Measurements from ENCODE around the gene SRRM5.
A peak's percentile ranks its signal among the peaks of the same experiment; 100 is the strongest.
"Not testable (repeated sequence)": the region's sequence is repeated elsewhere in the genome, so short reads cannot be mapped to it uniquely, and the experiment has no call there.

The SRRM5 gene

GRCh38 chr19:43636121-43636683 is 24.3 kb downstream of the SRRM5 start:
- DNase-seq (ENCODE audit: low read depth in 4 of 4, low spot score in 1 of 4) = no peak

- DNase-seq (ENCODE audit: low read depth in 4 of 4, low spot score in 1 of 4) = no peak
Observed at GRCh38 chr19:43638214-43638994, 26.5 kb downstream of the SRRM5 start.

- no peak for DNase-seq (ENCODE audit: low read depth in 4 of 4, low spot score in 1 of 4)
Observed at GRCh38 chr19:43638995-43639518, 27.2 kb downstream of the SRRM5 start.

GRCh38 chr19:43639519-43640423 is 27.9 kb downstream of the SRRM5 start, which contains the start of gene CADM4:
TSS of gene CADM4 (minus strand) at chr19:43639850. CDS start at chr19:43639790, 60 bp downstream.
- DNase-seq (ENCODE audit: low read depth in 4 of 4, low spot score in 1 of 4) = peak in 3 of 4 experiments; percentile 7 to 44 (median 19)

DNA sequence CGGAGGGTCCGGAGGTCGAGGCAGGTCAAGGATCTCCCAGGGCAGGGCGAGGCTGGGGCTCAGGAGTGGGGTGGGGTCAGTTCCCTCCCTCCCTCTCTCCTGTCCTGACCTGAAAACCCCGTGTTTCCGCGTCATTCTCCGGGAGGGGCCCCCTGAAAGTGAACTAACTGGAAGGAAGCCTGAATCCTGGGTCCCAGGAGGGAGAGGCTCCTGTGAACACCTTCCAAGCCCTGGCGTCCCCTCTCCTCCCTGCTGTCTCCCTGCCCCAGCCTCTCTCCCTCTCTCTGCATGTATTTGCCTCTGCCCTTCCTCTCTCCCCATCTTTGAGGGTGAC is 28.5 kb downstream of the SRRM5 start:
- DNase-seq (ENCODE audit: low read depth in 4 of 4, low spot score in 1 of 4) = no peak

DNA sequence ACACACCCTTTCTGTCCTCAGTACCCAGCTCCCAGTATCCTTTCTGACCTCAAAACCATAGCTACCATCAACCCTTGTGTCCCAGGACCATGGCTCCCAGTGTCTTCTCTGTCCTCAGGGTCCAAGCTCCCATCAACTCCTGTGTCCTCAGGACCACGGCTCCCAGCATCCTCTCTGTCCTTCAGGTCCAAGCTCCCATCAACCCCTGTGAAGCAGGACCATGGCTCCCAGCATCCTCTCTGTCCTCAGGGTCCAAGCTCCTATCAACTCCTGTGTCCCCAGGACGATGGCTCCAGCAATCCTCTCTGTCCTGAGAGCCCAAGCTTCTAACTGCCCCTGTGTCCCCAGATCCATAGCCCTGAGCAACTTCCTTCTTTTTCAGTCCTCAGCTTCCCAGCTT is 29.4 kb downstream of the SRRM5 start:
- no peak for DNase-seq (ENCODE audit: low read depth in 4 of 4, low spot score in 1 of 4)

DNA sequence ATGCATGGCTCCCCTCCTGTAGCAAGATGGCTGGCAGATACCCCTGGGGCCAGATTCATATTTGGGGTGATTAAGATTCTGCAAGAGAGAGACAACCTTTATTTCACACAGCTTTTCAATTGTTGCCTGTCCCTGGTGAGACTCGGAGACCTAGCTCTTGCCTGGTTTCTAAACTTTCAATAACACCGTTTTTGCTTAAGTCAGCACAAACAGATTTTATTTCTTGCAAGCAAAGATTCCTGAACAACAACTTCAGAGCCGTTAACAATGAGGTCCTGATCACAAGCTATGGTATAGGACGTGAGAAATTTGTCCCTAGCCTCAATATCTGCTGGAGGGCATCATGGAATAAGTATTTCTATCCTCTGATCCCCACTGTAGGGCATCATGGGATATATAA is 30.6 kb downstream of the SRRM5 start:
- DNase-seq (ENCODE audit: low read depth in 4 of 4, low spot score in 1 of 4) = no peak

- no peak for DNase-seq (ENCODE audit: low read depth in 4 of 4, low spot score in 1 of 4)
Observed at GRCh38 chr19:43643326-43643725, 31.4 kb downstream of the SRRM5 start.

GRCh38 chr19:43644181-43644580 is 32.3 kb downstream of the SRRM5 start:
- no peak for DNase-seq (ENCODE audit: low read depth in 4 of 4, low spot score in 1 of 4)

DNA sequence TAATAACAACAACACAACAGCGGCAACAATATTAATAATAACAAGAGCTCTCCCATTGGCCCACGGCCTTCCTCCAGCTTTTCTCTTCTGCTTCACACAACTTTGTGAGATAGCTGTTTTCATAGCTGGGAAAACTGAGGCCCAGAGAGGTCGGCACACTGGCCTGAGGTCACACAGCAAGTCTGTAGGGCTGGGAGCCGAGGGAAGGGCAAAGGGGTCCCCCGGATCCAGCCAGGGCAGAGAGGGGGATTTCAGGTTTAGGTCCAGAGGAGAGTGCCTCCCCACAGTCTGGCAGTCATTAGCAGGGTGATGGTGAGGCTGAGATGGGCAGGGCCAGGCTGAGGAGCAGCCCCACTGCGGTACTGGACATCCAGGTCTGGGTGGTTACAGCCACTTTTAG is 36.7 kb downstream of the SRRM5 start:
- DNase-seq (ENCODE audit: low read depth in 4 of 4, low spot score in 1 of 4) = no peak

DNA sequence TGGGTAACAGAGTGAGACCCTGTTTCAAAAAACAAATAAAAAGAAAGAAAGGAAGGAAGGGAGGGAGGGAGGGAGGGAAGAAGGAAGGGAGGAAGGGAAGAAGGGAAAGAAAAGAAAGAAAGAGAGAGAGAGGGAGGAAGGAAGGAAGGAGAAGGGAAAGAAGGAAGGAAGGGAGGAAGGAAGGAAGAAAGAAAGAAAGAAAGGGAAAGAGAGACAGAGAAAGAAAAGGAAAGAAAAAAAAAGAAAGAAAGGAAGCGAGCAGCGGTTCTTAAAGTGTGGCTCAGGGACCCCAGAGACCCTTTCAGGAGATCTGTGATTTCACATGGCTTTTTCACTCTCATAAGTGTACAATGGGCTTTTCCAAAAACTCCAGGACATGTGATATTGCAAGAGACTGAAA is 37.6 kb downstream of the SRRM5 start:
- DNase-seq (ENCODE audit: low read depth in 4 of 4, low spot score in 1 of 4) = no peak

DNA sequence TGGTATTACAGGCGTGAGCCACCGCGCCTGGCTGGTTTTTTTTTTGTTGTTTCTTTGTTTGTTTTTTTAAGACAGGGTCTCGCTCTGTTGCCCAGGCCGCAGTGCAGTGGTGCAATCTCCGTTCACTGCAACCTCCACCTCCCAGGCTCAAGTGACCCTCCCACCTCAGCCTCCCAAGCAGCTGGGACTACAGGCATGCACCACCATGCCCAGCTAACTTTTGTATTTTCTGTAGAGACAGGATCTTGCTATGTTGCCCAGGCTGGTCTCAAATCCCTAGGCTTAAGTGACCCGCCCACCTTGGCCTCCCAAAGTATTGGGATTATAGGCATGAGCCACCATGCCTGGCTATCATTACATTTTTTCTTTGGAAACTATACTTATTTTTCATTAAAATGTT is 38.4 kb downstream of the SRRM5 start:
- not testable (repeated sequence) for DNase-seq (ENCODE audit: low read depth in 4 of 4, low spot score in 1 of 4)

GRCh38 chr19:43651758-43652545 is 40.1 kb downstream of the SRRM5 start:
- no peak for DNase-seq (ENCODE audit: low read depth in 4 of 4, low spot score in 1 of 4)

- DNase-seq (ENCODE audit: low read depth in 4 of 4, low spot score in 1 of 4) = no peak
Observed at GRCh38 chr19:43652546-43652874, 40.6 kb downstream of the SRRM5 start.

DNA sequence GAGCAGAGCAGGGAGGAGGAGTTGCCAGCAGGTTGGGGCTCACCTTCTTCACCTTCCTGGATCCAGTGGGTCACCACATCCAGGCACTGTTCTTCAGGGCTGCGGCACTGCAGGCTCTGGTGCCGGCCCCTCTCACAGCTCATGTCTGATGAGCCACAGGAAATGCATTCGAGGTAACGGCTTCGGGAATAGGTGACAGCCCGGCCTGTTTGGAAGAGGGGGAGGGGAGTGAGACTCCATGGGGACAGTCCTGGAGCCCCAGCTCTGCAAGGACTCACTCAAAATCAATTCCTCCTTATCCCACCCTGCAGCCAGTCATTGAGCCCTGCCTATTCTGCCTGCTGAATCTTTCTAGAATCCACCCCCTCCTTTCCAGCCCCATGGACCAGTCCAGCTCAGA is 44.5 kb downstream of the SRRM5 start:
- no peak for DNase-seq (ENCODE audit: low read depth in 4 of 4, low spot score in 1 of 4)

DNA sequence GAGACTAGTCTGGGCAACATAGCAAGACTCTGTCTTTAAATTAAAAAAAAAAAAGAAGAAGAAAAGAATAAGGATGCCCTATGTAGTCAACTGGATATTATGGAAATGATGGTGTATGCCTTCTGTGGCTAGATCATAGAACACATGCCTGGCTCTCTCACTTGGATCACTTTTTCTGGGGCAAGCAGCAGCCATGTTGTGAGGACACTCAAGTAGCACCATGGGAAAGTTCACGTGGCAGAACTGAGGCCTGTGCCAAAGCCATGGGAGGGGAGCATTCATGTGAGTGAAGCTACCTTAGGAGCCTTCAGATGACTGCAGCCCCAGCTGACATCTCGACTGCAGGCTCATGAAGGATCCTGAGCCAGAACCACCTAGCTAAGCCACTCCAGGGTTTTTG is 46.1 kb downstream of the SRRM5 start:
- DNase-seq (ENCODE audit: low read depth in 4 of 4, low spot score in 1 of 4) = no peak

DNA sequence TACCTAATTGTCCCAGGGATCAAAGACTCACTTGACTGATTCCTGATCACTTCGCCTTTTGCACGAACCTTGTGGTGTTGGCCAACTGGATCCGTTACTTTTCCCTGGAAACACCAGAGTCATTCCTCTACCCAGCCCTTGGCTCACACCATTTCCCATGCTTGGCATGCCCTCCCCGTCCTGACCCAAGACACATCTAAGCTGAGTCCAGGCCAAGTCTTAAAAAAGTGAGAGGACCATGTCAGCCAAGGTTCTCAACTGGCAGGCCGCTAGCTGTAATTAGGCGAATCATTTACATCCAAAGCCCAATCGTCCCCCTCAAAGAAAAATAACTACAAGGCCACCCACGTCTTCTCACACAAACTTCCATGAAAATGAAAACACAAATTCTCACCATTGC is 46.6 kb downstream of the SRRM5 start:
- DNase-seq (ENCODE audit: low read depth in 4 of 4, low spot score in 1 of 4) = no peak

GRCh38 chr19:43660301-43660970 is 48.5 kb downstream of the SRRM5 start:
- no peak for DNase-seq (ENCODE audit: low read depth in 4 of 4, low spot score in 1 of 4)

DNA sequence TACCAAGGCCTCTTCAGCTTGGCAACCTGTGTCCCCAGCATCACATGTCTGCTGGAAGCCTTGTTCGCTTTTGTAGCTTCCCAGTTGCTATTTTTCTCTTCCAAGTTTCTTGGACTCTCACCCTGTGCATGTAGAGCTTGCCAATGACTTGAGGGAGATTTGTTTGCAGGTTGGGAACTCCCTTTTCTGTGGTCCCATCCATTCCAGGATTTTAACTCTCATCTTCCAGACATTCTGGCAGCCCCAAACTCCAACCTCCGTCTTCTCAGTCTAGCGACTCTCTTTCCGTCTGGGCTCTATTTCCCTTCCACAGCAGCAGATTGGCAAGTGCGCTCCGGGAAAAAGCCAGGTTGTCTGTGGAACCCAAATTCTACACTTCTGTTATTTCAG is 49.1 kb downstream of the SRRM5 start:
- no peak for DNase-seq (ENCODE audit: low read depth in 4 of 4, low spot score in 1 of 4)

- DNase-seq (ENCODE audit: low read depth in 4 of 4, low spot score in 1 of 4) = no peak
Observed at GRCh38 chr19:43662487-43662886, 50.6 kb downstream of the SRRM5 start.

GRCh38 chr19:43664018-43664417 is 52.1 kb downstream of the SRRM5 start:
- DNase-seq (ENCODE audit: low read depth in 4 of 4, low spot score in 1 of 4) = no peak

Data from stimulated activated CD4-positive, alpha-beta T cell treated with anti-CD3 and anti-CD28 coated beads, Interleukin-1b, Interleukin-23, amount 100 ng/mL, for 24 hours (primary cell).